T-helper 2 cell treated with Interferon-gamma antibody and Interleukin-4, amounts not matched to agents 5 μg/mL and 100 μg/mL, for 36 hours (primary cell): ENCODE data around the gene METTL22.

Experiments used
- DNase-seq: peaks from one replicate; pipeline ENCODE4 v3.0.0; 2021; ENCODE audit warnings: low spot score
- H3K27ac Mint-ChIP-seq: one replicate; pipeline ENCODE4 v1.8.0; 2021; ENCODE audit warnings: mild to moderate bottlenecking, mixed read lengths
- H3K27me3 Mint-ChIP-seq: one replicate; pipeline ENCODE4 v1.8.0; 2021; ENCODE audit warnings: low read depth, mixed read lengths
- H3K36me3 Mint-ChIP-seq: one replicate; pipeline ENCODE4 v1.8.0; 2021; ENCODE audit warnings: low read depth, mixed read lengths
- H3K4me1 Mint-ChIP-seq: one replicate; pipeline ENCODE4 v1.8.0; 2021; ENCODE audit warnings: low read depth, mixed read lengths
- H3K4me3 Mint-ChIP-seq: one replicate; pipeline ENCODE4 v1.8.0; 2022; ENCODE audit warnings: mild to moderate bottlenecking, moderate library complexity, mixed read lengths
- H3K9me3 Mint-ChIP-seq: one replicate; pipeline ENCODE4 v1.8.0; 2021; ENCODE audit warnings: mixed read lengths

The METTL22 gene

GRCh38 chr16:8689686-8690085 is 68.2 kb downstream of the METTL22 start:
- H3K27me3 Mint-ChIP-seq: no peaks in the 10 kb centered on the region
- DNase-seq: no peak
- H3K4me3 Mint-ChIP-seq: no peak overlapping the region
- peaks cover 18% of the 10 kb centered on the region for H3K36me3 Mint-ChIP-seq
- peaks cover 18% of the 10 kb centered on the region for H3K9me3 Mint-ChIP-seq
- H3K27ac Mint-ChIP-seq: no peak overlapping the region
- no peaks in the 10 kb centered on the region for H3K4me1 Mint-ChIP-seq

DNA sequence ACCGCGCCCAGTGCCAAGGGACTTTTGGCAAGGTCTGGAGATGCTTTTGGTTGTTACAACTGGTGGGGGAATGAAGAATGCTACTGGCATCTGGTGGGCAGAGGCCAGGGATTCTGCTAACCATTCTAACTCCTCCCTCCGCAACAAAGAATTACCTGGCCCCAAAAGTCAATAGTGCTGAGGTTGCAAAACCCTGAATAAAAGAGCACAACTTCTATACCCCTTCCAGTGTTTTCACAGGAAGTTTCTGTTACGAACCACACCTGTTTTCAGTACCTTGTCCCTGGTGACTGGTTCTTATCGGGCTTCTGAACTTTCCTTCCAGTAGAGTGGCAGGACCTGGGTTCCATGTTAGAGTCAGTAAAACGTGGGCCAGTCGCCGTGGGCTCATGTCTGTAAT is 70.2 kb downstream of the METTL22 start:
- Mint-ChIP-seq H3K4me3 (no peak overlapping the region), H3K9me3 (peaks cover 18% of the 10 kb centered on the region), H3K27ac (no peak overlapping the region), H3K4me1 (no peaks in the 10 kb centered on the region), H3K27me3 (no peaks in the 10 kb centered on the region), H3K36me3 (peaks cover 16% of the 10 kb centered on the region)
- no peak for DNase-seq

DNA sequence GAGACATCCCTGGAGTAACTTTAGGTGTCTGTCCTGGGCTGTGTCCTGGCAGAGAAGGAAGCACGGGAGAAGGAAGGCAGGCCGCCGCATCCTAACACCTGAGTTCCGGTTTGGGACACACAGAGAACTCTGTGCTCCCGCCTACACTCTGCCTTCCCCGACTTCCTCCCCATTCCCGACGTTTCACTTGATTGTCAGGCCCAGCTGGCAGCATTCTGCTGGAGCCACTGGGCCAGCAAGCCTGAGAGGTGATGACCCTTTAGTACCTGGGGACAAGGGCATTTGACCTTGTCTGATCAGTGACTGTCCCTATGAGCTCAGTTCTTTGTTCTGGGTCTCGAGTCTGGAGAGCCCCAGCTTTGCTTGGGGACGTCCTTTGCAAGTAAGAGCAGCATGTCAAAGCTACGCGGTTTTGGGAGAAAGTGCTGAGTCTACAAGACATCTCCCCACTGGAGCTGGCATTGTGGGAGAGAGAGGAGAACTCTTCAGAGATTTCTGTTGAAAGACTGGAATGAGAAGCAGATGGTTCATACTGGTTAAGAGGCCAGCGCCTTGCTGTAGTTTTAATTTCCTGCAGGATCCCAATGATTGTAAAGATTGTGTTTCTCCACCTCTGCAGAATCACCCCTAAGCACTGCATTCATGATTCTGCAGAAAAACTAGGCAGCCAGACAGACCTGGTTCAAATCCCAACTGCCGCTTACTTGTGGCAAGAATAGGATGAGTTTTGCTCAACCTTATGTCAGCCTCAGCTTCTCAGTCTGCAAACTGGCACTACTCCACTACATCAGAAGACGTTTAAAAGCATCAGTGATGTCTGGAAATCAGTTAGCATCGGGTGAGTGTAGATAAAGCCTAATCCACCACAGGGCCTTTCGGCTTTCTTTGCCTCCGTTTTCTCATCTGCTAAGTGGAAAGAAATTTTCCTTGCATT is 73.6 kb downstream of the METTL22 start:
- no peaks in the 10 kb centered on the region for H3K27me3 Mint-ChIP-seq
- no peak overlapping the region for H3K27ac Mint-ChIP-seq
- peaks cover 5% of the 10 kb centered on the region for H3K36me3 Mint-ChIP-seq
- no peak for DNase-seq
- H3K4me3 Mint-ChIP-seq: no peak overlapping the region
- no peaks in the 10 kb centered on the region for H3K4me1 Mint-ChIP-seq
- peaks cover 9% of the 10 kb centered on the region for H3K9me3 Mint-ChIP-seq

DNA sequence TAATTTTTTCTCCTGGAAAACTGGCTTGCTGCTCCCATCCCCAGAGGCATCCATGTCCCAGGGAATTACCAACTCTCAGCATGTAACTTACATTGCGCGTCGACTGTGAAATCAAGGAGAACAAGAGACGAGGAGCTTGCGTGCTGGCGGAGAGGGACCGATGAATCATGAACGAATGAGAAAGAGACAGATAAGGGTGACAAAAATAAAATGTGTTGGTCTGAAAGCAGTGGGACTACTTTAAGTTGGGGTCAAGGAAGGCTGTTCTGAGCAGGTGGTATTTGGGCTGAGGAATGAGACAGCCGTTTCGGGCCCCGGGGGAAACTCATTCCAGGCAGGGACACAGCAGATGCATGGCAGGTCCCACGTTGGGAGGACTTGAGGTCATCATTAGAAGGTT is 75.4 kb downstream of the METTL22 start:
- DNase-seq: no peak
- Mint-ChIP-seq H3K9me3 (no peaks in the 10 kb centered on the region), H3K4me1 (no peaks in the 10 kb centered on the region), H3K36me3 (no peaks in the 10 kb centered on the region), H3K27ac (no peak overlapping the region), H3K4me3 (no peak overlapping the region), H3K27me3 (no peaks in the 10 kb centered on the region)

DNA sequence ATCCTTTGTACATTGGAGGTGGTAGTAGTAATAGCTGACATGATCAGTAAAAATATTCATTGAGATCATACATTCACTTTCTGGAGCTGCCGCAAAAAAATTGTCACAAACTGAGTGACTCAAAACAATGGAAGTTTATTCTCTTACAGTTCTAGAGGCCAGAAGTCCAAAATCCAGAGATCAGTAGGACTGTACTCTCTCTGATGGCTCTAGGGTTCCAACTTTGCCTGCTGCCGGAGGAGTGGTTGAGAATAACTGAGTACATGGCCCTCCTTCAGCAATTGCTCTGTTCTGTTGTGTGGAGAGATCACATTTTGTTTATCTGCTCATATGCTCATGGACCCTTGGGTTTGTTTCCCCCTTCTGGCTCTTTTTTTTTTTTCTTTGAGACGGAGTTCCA is 76.5 kb downstream of the METTL22 start:
- H3K27me3 Mint-ChIP-seq: no peaks in the 10 kb centered on the region

More for the DNA sequence above, 76.5 kb downstream of the METTL22 start:
- no peak for DNase-seq
- Mint-ChIP-seq H3K9me3 (no peaks in the 10 kb centered on the region), H3K36me3 (peaks cover 2% of the 10 kb centered on the region), H3K4me1 (no peaks in the 10 kb centered on the region), H3K27ac (no peak overlapping the region), H3K4me3 (no peak overlapping the region)
